H9 (cell line): ENCODE data around the gene CD46. TPM values are rescaled to one million over a fixed set of nuclear protein-coding genes. Genes with fewer than 3 reads are reported as not detected.

ENCODE experiments used
- DNase-seq: peaks from one replicate; pipeline ENCODE4 v3.0.0-alpha.2; 2017
- H2AFZ ChIP-seq: one replicate; pipeline ENCODE4 v1.6.1; 2013; ENCODE audit warnings: mild to moderate bottlenecking, low read length, control low read depth, moderate library complexity
- H2AK5ac ChIP-seq: 2 replicates; pipeline ENCODE4 v1.6.1; 2013; ENCODE audit warnings: low read length, control low read depth, mixed read lengths; ENCODE audit not compliant: insufficient read length
- H2BK120ac ChIP-seq: one replicate; pipeline ENCODE4 v1.6.1; 2013; ENCODE audit warnings: low read depth, mild to moderate bottlenecking, low read length, control low read depth, inconsistent platforms; ENCODE audit not compliant: poor library complexity, severe bottlenecking
- H2BK12ac ChIP-seq: 2 replicates; pipeline ENCODE4 v1.6.1; 2013; ENCODE audit warnings: low read length, control low read depth, mixed read lengths, low read depth; ENCODE audit not compliant: insufficient read length
- H2BK15ac ChIP-seq: 2 replicates; pipeline ENCODE4 v1.6.1; 2013; ENCODE audit warnings: low read depth, low read length, control low read depth
- H2BK20ac ChIP-seq: one replicate; pipeline ENCODE4 v1.6.1; 2013; ENCODE audit warnings: low read depth, mild to moderate bottlenecking, low read length, control low read depth, inconsistent platforms; ENCODE audit not compliant: poor library complexity, severe bottlenecking
- H2BK5ac ChIP-seq: 2 replicates; pipeline ENCODE4 v1.6.1; 2013; ENCODE audit warnings: low read length, control low read depth, mixed read lengths; ENCODE audit not compliant: insufficient read length
- H3K14ac ChIP-seq: 2 replicates; pipeline ENCODE4 v1.6.1; 2013; ENCODE audit warnings: low read length, control low read depth; ENCODE audit not compliant: insufficient read depth
- H3K18ac ChIP-seq: 2 replicates; pipeline ENCODE4 v1.6.1; 2013; ENCODE audit warnings: low read depth, mild to moderate bottlenecking, mixed read lengths, low read length, control low read depth; ENCODE audit not compliant: insufficient read length
- H3K23ac ChIP-seq: 2 replicates; pipeline ENCODE4 v1.6.1; 2013; ENCODE audit warnings: low read length, control low read depth, mixed read lengths, low read depth; ENCODE audit not compliant: insufficient read length
- H3K23me2 ChIP-seq: 2 replicates; pipeline ENCODE4 v1.6.1; 2013; ENCODE audit warnings: low read depth, mild to moderate bottlenecking, mixed read lengths, low read length, control low read depth; ENCODE audit not compliant: insufficient read length, poor library complexity, severe bottlenecking
- H3K27ac ChIP-seq: 2 replicates; pipeline ENCODE4 v1.5.1; 2013; ENCODE audit warnings: low read length, control low read depth, mixed read lengths, low read depth; ENCODE audit not compliant: insufficient read length
- H3K27me3 ChIP-seq: 2 replicates; pipeline ENCODE4 v1.6.1; 2013; ENCODE audit warnings: low read length, control low read depth, inconsistent platforms; ENCODE audit not compliant: insufficient read depth
- H3K4ac ChIP-seq: 2 replicates; pipeline ENCODE4 v1.6.1; 2013; ENCODE audit warnings: low read depth, mild to moderate bottlenecking, control low read depth, inconsistent platforms, low read length, moderate library complexity
- H3K4me1 ChIP-seq: 2 replicates; pipeline ENCODE4 v1.6.1; 2013; ENCODE audit warnings: low read length, control low read depth, inconsistent platforms; ENCODE audit not compliant: insufficient read depth
- H3K4me2 ChIP-seq: 2 replicates; pipeline ENCODE4 v1.6.1; 2013; ENCODE audit warnings: low read length, control low read depth, mixed read lengths; ENCODE audit not compliant: insufficient read length, insufficient read depth
- H3K56ac ChIP-seq: 2 replicates; pipeline ENCODE4 v1.6.1; 2013; ENCODE audit warnings: low read depth, mild to moderate bottlenecking, mixed read lengths, low read length, control low read depth; ENCODE audit not compliant: insufficient read length
- H3K79me1 ChIP-seq: 2 replicates; pipeline ENCODE4 v1.6.1; 2013; ENCODE audit warnings: low read depth, mild to moderate bottlenecking, moderate library complexity, low read length, control low read depth, inconsistent platforms; ENCODE audit not compliant: insufficient read depth, poor library complexity, severe bottlenecking
- H3K79me2 ChIP-seq: 2 replicates; pipeline ENCODE4 v1.6.1; 2013; ENCODE audit warnings: low read length, control low read depth, inconsistent platforms; ENCODE audit not compliant: insufficient read depth
- H3K9ac ChIP-seq: 2 replicates; pipeline ENCODE4 v1.6.1; 2013; ENCODE audit warnings: low read length, control low read depth, mixed read lengths; ENCODE audit not compliant: insufficient read length; ENCODE audit errors: extremely low read depth
- H3K9me3 ChIP-seq: one replicate; pipeline ENCODE4 v1.6.1; 2013; ENCODE audit warnings: low read depth, low read length, inconsistent platforms; ENCODE audit not compliant: control insufficient read depth
- H3T11ph ChIP-seq: one replicate; pipeline ENCODE4 v1.6.1; 2013; ENCODE audit warnings: mild to moderate bottlenecking, low read length, control low read depth, inconsistent platforms
- H4K20me1 ChIP-seq: one replicate; pipeline ENCODE4 v1.6.1; 2013; ENCODE audit not compliant: control insufficient read depth, insufficient read length, insufficient read depth
- H4K5ac ChIP-seq: 2 replicates; pipeline ENCODE4 v1.6.1; 2013; ENCODE audit warnings: low read depth, mild to moderate bottlenecking, mixed read lengths, low read length, control low read depth; ENCODE audit not compliant: insufficient read length
- H4K8ac ChIP-seq: replicated peaks from 2 replicates; pipeline ENCODE4 v1.6.1; 2013; ENCODE audit warnings: low read length, control low read depth, mixed read lengths, low read depth; ENCODE audit not compliant: insufficient read length
- H4K91ac ChIP-seq: 2 replicates; pipeline ENCODE4 v1.6.1; 2013; ENCODE audit warnings: low read depth, mild to moderate bottlenecking, moderate library complexity, mixed read lengths, low read length, control low read depth; ENCODE audit not compliant: insufficient read length
- H3K27ac Mint-ChIP-seq, 3 experiments: 2 replicates in 2 of 3; 3 replicates in 1 of 3; pipeline ENCODE4 v1.8.0; 2020 to 2021; ENCODE audit warnings: mixed read lengths in 3 of 3, mild to moderate bottlenecking in 1 of 3, moderate library complexity in 1 of 3
- H3K27me3 Mint-ChIP-seq: 2 replicates; pipeline ENCODE4 v1.8.0; 2021; ENCODE audit warnings: low read depth, mild to moderate bottlenecking, moderate library complexity, mixed read lengths
- H3K36me3 Mint-ChIP-seq, 3 experiments: 2 replicates in 2 of 3; 3 replicates in 1 of 3; pipeline ENCODE4 v1.8.0; 2020 to 2021; ENCODE audit warnings: low read depth in 3 of 3, mixed read lengths in 3 of 3; ENCODE audit not compliant: insufficient read depth in 1 of 3
- H3K4me1 Mint-ChIP-seq, 2 experiments: 2 replicates each; pipeline ENCODE4 v1.8.0; 2020; ENCODE audit warnings: mixed read lengths in 2 of 2
- H3K4me3 Mint-ChIP-seq, 2 experiments: 2 replicates in 1 of 2; 3 replicates in 1 of 2; pipeline ENCODE4 v1.8.0; 2020 to 2021; ENCODE audit warnings: mild to moderate bottlenecking in 2 of 2, mixed read lengths in 2 of 2, moderate library complexity in 1 of 2
- H3K9me3 Mint-ChIP-seq, 2 experiments: 2 replicates in 1 of 2; 3 replicates in 1 of 2; pipeline ENCODE4 v1.8.0; 2020; ENCODE audit warnings: mild to moderate bottlenecking in 2 of 2, mixed read lengths in 2 of 2, moderate library complexity in 1 of 2
- CTCF ChIP-seq: fragments of 200-600 bp; sonication (generic); conservative IDR thresholded peaks from 3 replicates; pipeline ENCODE4 v1.8.0; 2021; ENCODE audit warnings: antibody characterized with exemption, mild to moderate bottlenecking
- WGBS: extraction: QIAGEN DNeasy Blood & Tissue Kit; methylation state at CpG from one replicate; pipeline ENCODE4 v1.1.7; 2013; ENCODE audit warnings: missing lambda C conversion rate, low lambda C conversion rate, mixed read lengths; ENCODE audit not compliant: insufficient read length; ENCODE audit errors: extremely low coverage; 5-methylcytosine and 5-hydroxymethylcytosine counted together
- long read RNA-seq: library from polyadenylated mRNA; unstranded; transcript quantifications from one replicate; pipeline ENCODE4 v2.0.0, GENCODE V29; 2020
- total RNA-seq: library from RNA; stranded (reverse); gene quantifications from 2 replicates; pipeline ENCODE4 v1.2.1, GENCODE V29; 2021

Gene CD46
- 89.2 and 90.0 TPM in 2 replicates for total RNA-seq
- long read RNA-seq, transcript CD46-203 (12 exons, 3,233 nt) = major isoform, 174 of 412 reads
- long read RNA-seq, transcript CD46-204 (11 exons, 3,188 nt) = minor isoform, 29 of 412 reads
- long read RNA-seq, transcript CD46-201 (13 exons, 3,278 nt) = minor isoform, 12 of 412 reads
- long read RNA-seq, transcript CD46-208 (13 exons, 3,326 nt) = minor isoform, 54 of 412 reads
- long read RNA-seq, partial matches to known transcripts = 21 of 412 reads
- long read RNA-seq, other reads (novel, unspliced or antisense) = 103 of 412 reads

- no peak within 1 kb of the TSS for H2BK20ac ChIP-seq
- H2BK120ac ChIP-seq = no peak within 1 kb of the TSS
- H3K79me2 ChIP-seq = peaks cover 47% of the 10 kb centered on the region; the same call in 1 of the 2 replicates
- no peaks in the 10 kb centered on the region for H3K27me3 ChIP-seq
- no peak within 1 kb of the TSS for H3K23ac ChIP-seq
- no peaks in the 10 kb centered on the region for H3K79me1 ChIP-seq
- peak within 1 kb of the TSS; percentile 50 for H3K4me2 ChIP-seq
- H3K9ac ChIP-seq = peak within 1 kb of the TSS; percentile 84
- Mint-ChIP-seq H3K4me1 (peaks cover 61 to 67% of the 10 kb centered on the region in 2 experiments), H3K9me3 (no peaks in the 10 kb centered on the region), H3K36me3 (peaks cover 9 to 12% (median 9%) of the 10 kb centered on the region in 3 experiments), H3K4me3 (peak within 1 kb of the TSS; percentile 99), H3K27ac (peak within 1 kb of the TSS; percentile 98 to 99 (median 99)), H3K27me3 (no peaks in the 10 kb centered on the region)
- peak within 1 kb of the TSS; percentile 82 for H2BK5ac ChIP-seq
- peak; percentile 98 for DNase-seq
- H3K9me3 ChIP-seq = no peaks in the 10 kb centered on the region
- peaks cover 3% of the 10 kb centered on the region; the same call in 1 of the 2 replicates for H3K4me1 ChIP-seq
- peak within 1 kb of the TSS; percentile 66 for H3K14ac ChIP-seq
- H2BK12ac ChIP-seq = no peak within 1 kb of the TSS
- H3K27ac ChIP-seq = peak within 1 kb of the TSS; percentile 25
- no peak within 1 kb of the TSS for H4K5ac ChIP-seq
- peak within 1 kb of the TSS; percentile 71 for H3K18ac ChIP-seq
- WGBS = no CpG with 5 or more reads among the region's 55 CpGs
- TF ChIP-seq CTCF = no peak
- H3K23me2 ChIP-seq = peaks cover 4% of the 10 kb centered on the region
- no peak within 1 kb of the TSS for H3K56ac ChIP-seq
- H2BK15ac ChIP-seq = no peak within 1 kb of the TSS
- no peak within 1 kb of the TSS for H2AFZ ChIP-seq
- H4K8ac ChIP-seq = no peak within 1 kb of the TSS
- no peak within 1 kb of the TSS for H3K4ac ChIP-seq
- H4K91ac ChIP-seq = no peak within 1 kb of the TSS
- no peak within 1 kb of the TSS for H3T11ph ChIP-seq
- no peaks in the 10 kb centered on the region for H4K20me1 ChIP-seq
- no peak within 1 kb of the TSS for H2AK5ac ChIP-seq
Observed at GRCh38 chr1:207751790-207752455, at the start of gene CD46. TSS of gene CD46 (plus strand) at chr1:207752054. CDS start at chr1:207752213, 159 bp downstream.
